ENCODE data around the gene GPM6B.
"Not testable (repeated sequence)": the region's sequence is repeated elsewhere in the genome, so short reads cannot be mapped to it uniquely, and the experiment has no call there.

DNA sequence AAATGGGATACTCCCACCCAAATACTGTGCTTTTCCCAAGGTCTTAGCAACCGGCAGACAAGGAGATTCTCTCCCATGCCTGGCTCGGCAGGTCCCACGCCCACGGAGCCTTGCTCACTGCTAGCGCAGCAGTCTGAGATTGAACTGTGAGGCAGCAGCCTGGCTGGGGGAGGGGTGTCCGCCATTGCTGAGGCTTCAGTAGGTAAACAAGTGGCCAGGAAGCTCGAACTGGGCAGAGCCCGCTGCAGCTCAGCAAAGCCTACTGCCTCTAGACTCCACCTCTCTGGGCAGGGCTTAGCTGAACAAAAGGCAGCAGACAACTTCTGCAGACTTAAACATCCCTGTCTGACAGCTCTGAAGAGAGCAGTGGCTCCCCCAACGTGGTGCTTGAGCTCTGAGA is 92.0 kb downstream of the GPM6B start:
- TF ChIP-seq, protein P1, sequence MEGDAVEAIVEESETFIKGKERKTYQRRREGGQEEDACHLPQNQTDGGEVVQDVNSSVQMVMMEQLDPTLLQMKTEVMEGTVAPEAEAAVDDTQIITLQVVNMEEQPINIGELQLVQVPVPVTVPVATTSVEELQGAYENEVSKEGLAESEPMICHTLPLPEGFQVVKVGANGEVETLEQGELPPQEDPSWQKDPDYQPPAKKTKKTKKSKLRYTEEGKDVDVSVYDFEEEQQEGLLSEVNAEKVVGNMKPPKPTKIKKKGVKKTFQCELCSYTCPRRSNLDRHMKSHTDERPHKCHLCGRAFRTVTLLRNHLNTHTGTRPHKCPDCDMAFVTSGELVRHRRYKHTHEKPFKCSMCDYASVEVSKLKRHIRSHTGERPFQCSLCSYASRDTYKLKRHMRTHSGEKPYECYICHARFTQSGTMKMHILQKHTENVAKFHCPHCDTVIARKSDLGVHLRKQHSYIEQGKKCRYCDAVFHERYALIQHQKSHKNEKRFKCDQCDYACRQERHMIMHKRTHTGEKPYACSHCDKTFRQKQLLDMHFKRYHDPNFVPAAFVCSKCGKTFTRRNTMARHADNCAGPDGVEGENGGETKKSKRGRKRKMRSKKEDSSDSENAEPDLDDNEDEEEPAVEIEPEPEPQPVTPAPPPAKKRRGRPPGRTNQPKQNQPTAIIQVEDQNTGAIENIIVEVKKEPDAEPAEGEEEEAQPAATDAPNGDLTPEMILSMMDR (conservative IDR thresholded peaks at IDR 0.05; ENCODE audit: low read depth, low read length) = not testable (repeated sequence)
- not testable (repeated sequence) for TF ChIP-seq CEBPB (IDR thresholded peaks at IDR 0.05; ENCODE audit: low read depth, low read length); POLR2A (IDR thresholded peaks at IDR 0.05; ENCODE audit: low read depth, low read length); RFX5 (IDR thresholded peaks at IDR 0.05; ENCODE audit: low read depth, low read length); MAFK (IDR thresholded peaks at IDR 0.05; ENCODE audit: low read depth, low read length); RCOR1 (IDR thresholded peaks at IDR 0.05; ENCODE audit: insufficient replicate concordance, low read length); RAD21 (IDR thresholded peaks at IDR 0.05; ENCODE audit: low read length); BHLHE40 (IDR thresholded peaks at IDR 0.05; ENCODE audit: low read depth, low read length); USF2 (IDR thresholded peaks at IDR 0.05; ENCODE audit: low read depth, low read length); SMC3 (IDR thresholded peaks at IDR 0.05; ENCODE audit: low read depth, low read length); MAZ (IDR thresholded peaks at IDR 0.05; ENCODE audit: borderline replicate concordance, low read depth, low read length)

Measured in IMR-90 (cell line).